Measurements from ENCODE around the gene VCL.

- TF ChIP-seq PKNOX1 (IDR thresholded peaks at IDR 0.05) (no peak), TSC22D4 (tag; IDR thresholded peaks at IDR 0.05) (no peak), ARID3A (IDR thresholded peaks at IDR 0.05; ENCODE audit: borderline replicate concordance, low read depth, low read length) (no peak)
Measured at GRCh38 chr10:74055383-74056049, 57.6 kb downstream of the VCL start.

Measured in K562 (cell line).